SKM-1 treated with dmso at 0.1 percent for 144 hours (cell line): ENCODE measurements around the gene ADIPOR2.
"Not testable (repeated sequence)": the region's sequence is repeated elsewhere in the genome, so short reads cannot be mapped to it uniquely, and the experiment has no call there.

Source experiments
- DNase-seq: peaks from one replicate; lab custom pipeline; 2025; ENCODE audit not compliant: unreplicated experiment; lab: John Stamatoyannopoulos, UW

The ADIPOR2 gene

DNA sequence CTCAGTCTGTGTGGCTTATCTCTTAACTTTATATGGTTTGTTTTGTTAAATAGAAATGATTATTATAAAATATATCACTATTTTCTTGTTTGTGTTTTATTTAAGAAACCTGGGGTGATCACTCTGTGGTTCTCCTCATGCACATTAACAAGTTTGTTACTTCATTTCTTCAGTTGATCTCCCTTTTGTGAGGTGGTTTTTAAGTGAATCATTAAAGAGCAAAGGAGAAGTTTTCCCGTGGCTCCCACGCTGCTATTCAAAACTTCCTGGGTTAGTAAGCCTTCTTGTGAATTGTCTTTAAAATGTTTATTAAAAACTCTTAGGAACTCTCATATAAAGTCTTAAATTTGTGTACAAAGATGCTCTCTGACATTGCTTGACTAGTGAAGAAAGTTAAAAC is 11.8 kb downstream of the ADIPOR2 start:
- no peak for DNase-seq

DNA sequence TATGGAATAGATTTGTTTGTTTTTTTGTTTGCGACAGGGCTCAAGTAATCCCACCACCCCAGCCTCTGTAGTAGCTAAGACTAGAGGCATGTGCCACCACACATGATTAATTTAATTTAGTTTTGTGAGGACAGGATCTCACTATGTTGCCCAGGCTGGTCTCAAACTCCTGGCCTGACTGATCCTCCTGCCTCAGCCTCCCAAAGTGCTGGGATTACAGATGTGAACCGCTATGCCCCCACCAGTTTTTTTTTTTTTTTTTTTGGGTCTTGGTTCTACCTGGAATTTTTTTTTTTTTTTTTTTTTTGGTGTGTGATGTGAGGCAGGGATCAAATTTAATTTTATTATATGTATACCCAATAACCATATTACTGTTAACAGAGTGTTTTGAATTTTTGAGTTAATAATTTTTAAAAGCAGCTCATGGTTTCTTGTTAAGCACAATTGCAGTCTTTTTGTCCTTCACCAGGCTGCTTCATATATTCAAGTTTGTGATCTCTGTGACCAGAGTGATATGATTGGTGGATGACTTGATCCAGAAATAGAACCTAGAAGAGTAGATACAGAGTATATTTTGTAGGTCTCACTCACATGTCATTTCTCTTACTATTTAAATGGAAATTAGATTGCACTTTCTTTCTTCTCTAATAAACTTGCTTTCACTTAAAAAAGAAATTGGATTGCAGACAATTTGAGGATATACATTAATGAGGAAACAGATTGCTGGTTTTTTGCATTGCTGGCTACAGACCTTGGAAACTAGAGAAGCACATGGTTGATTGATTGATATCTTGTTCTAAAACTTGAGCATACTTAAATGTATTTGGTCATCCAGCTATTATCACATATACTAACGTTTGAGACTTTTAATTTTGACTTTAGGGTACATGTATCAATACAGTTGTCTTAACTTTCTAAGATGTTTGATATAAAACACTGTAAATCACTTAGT is 13.2 kb downstream of the ADIPOR2 start:
- DNase-seq = no peak

DNA sequence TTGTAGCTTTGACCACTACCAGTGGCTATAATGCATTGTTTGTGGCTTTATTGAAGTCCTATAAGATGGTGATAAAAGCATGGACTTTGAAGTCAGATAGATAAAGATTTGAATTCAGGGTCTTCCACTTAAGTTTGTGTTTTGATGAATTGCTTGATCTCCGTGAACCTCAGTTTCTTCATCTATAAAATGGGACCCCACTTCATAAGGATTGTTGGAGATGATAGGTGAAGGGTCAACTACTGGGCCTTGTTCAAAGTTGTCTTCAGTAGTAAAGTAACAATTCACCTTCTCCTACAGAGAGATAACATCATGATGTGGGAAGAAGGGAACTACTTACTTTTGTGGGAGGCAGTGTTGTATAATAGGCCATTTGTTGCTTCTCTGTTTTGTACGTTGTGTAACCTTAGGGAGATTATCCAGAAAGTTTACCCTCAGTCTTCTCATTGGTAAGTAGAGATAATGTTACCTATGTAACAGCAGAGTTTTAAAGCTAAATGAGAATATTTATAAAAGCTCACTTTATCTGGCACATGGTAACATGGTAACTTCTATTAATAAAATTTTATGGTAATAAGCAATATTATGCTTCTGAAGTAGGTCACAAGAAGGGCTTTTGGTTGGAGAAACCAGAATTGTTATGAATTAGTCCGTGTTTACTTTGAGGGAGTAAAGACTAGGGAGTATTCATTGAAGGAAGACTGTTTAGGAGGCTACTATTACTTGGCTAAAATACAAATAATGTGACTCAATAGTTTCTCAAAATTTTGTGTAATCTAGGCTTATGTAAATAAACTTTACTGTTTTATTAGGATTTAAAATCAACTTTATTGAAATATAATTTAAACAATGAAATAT is 15.1 kb downstream of the ADIPOR2 start:
- no peak for DNase-seq

DNA sequence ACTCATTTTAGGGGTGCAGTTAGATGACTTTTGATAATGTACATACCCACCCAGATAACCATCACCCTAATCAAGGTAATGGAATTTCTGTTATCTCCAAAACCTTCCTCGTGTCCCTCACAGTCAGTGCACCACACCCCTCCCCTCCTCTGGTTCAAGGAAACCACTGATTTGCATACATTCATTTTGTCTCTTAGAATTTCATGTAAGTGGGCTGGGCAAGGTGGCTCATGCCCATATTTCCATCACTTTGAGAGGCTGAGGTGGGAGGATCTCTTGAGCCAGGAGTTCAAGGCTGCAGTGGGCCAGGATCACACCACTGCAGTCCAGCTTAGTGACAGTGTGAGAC is 15.7 kb downstream of the ADIPOR2 start:
- DNase-seq = no peak

DNA sequence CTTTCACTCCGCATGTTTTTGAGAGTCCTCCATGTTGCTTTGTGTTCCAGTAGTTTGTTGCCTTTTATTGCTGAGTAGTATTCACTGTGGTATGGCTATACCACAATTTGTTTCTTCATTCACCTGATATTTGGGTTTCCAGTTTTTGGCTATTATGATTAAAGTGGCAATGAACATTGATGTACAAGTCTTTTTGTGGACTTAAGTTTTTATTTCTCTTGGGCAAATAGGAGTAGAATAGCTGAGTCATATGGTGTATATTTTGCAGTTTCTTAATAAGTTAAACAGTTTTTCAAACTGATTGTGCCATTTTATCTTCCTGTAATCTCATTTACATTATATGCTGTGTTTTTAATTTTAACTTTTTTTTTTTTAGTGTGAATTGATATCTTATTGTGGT is 16.2 kb downstream of the ADIPOR2 start:
- DNase-seq = no peak

DNA sequence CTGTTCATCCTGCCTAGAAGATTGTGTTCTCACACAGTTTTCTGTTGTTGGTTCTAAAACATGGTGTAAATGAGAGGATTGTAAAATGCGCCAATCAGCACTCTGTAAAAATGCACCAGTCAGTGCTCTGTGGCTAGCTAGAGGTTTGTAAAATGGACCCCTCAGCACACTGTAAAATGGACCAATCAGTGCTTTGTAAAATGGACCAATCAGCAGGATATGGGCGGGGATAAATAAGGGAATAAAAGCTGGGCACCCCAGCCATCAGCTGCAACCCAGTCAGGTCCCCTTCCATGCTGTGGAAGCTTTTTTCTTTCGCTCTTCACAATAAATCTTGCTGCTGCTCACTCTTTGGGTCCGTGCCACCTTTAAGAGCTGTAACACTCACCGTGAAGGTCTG is 19.1 kb downstream of the ADIPOR2 start:
- DNase-seq = not testable (repeated sequence)

DNA sequence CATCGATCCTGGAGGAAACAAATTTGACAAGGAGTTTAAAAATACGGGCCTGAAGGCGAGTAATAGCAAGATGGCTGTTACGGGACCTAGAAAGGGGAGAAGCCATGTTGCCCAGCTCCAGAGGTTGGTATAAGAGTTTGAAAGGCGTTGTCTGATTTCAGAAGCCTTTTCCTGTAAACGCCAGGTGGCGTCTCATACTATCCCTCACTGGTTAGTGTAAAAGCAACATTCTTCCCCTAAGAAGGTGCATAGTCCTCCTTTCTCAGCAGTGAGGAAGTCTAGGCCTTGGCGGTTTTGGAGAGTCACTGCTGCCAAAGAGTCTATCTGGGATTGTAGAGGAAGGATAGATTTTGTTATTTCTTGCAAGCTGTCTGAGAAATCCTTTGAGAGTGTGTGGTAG is 20.0 kb downstream of the ADIPOR2 start:
- not testable (repeated sequence) for DNase-seq

DNA sequence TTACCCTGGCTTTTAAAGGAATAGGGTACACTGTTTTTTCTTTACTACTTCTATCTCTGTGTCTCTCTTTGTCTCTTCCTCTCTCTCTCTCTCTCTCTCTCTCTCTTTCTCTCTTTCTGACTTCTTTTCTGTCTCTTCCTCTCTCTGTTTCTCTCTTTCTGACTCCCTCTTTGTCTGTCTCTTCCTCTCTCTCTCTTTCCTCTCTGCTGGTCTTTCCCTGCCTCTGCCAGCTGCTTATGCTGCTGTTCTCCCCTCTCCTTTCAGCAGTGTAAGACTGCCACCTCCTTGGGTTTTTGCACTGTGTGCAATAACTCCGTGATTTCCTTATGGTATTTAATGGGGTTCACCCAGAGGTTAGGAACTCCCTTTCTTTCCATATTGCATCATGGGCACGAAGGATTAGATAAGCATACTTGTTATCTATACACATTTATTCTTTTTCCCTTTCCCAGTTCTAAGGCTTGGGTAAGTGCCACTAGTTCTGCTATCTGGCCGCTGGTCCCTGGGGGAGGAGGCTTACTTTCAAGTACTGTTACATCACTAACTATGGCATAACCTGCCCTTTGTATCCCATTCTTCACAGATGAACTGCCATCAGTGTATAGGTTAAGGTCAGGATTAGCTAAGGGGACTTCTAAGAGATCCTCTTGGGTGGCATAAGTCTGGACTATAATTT is 20.8 kb downstream of the ADIPOR2 start:
- peak; percentile 15 for DNase-seq

DNA sequence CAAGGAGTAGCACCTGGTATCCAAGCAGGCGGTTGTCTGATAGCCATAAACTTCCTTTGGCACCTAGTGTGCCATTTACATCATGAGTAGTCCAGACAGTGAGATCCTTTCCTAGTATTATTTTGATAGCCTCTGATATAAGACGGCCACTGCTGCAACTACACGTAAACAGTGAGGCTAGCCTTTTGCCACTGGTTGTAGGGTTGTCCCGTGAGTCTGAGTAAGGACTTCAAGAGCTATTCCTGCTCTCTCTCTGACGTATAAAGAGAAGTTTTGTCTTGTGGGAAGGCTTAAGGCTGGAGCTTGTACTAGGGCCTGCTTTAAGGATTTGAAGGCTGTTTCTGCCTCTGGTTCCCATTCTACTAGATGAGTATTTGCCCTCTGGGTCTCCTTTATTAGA is 21.4 kb downstream of the ADIPOR2 start:
- not testable (repeated sequence) for DNase-seq

DNA sequence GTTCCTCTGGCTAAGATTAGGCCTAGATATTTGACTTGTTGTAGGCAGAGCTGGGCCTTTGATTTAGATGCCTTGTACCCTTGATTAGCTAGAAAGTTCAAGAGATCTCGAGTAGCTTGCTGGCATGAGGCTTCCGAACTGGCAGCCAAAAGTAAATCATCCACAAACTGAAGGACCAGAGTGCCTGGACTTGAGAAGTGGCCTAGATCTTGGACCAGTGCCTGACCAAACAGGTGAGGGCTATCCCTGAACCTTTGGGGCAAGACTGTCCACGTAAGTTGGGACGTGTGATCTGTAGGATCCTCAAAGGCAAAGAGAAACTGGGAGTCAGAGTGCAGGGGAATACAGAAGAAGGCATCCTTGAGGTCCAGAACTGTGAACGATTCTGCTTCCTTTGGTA is 22.0 kb downstream of the ADIPOR2 start:
- not testable (repeated sequence) for DNase-seq

DNA sequence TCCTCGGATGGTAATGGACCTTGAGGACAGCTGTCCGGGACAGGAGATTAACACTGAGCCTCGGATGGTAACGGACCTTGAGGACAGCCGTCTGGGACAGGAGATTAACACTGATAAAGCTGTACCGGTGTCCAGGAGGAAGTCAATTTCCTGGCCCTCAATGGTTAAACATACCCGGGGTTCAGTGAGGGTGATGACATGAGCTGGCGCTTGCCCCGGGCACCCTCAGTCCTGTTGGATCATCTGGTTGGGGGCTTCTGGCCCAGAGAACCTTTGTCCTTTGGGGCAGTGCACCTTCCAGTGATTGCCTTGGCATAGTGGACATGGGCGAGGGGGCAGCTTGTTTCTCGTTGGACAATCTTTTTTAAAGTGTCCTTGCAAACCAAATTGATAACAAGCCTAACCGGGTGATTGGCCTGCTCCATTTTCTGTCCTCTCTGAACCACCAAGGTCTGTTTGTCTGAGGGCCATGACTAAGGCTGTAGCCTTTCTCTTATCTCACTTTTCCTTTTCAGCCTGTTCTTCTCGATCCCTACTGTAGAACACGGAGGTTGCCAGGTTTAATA is 23.0 kb downstream of the ADIPOR2 start:
- not testable (repeated sequence) for DNase-seq

DNA sequence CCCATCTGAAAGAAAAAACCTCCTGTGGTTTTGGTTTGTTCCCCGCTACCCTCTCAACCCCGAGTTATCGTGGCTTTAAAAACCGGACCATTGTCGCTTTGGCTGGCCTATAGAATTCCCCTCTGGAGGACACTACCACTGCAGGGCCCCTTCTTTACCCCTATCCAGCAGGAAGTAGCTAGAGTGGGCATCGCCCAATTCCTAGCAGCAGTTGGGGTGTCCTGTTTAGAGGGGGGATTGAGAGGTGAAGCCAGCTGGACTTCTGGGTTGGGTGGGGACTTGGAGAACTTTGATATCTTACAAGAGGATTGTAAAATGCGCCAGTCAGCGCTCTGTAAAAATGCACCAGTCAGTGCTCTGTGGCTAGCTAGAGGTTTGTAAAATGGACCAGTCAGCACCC is 24.6 kb downstream of the ADIPOR2 start:
- not testable (repeated sequence) for DNase-seq

DNA sequence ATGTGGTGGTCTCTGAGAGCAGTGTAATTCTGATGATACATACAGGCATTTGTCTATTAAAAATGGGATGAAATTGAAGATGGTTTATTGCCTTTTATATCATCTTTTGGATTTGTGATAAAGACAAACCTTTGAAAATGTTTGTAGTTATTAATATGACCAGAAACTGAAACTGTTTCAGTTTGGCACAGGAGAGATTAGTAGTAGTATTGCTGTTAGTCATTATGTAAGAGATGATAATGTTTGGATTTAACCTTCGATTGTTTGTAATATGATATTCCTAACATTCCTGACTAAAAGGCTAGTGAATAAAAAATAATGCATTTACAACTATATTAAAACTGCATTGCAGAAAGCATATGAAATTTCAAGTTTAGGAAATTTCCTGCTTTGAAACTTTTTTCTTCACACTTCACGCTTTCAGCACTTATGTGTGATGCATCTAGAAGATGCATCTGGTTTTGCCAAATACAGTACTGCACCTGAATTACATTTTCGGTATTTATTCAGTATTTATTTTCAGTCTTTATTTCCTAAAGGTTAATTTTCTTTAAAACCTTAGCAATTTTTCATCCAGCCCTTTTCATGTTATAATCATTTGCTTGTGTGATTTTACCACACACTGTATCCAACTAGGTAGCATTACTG is 25.5 kb downstream of the ADIPOR2 start:
- no peak for DNase-seq

DNA sequence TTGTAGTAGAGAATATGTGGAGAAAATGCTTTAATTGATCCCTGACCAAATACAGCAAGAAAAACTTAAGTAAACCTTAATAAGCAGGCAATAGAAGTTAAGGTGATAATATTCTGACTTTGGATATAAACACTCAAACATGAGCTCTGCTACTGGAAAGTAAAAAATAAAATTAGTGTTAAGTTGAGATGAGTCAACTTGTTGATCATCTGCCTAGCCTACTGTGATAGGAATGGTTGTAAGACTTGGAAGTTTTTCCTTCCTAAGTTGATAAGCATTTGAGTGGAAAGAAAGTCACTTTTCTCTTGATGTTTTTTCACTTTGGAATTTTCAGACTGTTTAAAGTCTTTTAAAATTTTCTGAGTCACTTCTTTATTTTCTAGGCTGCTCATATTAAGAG is 26.0 kb downstream of the ADIPOR2 start:
- DNase-seq = no peak

DNA sequence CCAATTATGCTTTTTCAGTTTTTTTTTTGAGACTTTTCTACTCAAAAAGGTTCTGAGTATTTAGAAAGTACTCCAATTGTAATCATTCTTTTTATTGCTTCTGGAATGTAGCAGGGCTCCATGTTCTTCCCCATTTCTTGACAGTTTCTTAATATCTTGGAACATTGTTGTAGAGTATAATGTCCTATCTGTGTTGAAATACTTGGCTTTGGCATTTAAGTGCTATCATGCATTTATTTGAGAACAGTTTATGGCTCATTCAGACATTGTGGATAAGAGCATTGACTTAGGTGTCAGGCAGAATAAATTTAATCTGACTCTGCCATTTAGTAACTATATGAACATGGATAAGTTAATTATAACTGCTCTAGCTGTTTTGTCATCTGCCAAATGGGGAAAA is 28.3 kb downstream of the ADIPOR2 start:
- DNase-seq = no peak

DNA sequence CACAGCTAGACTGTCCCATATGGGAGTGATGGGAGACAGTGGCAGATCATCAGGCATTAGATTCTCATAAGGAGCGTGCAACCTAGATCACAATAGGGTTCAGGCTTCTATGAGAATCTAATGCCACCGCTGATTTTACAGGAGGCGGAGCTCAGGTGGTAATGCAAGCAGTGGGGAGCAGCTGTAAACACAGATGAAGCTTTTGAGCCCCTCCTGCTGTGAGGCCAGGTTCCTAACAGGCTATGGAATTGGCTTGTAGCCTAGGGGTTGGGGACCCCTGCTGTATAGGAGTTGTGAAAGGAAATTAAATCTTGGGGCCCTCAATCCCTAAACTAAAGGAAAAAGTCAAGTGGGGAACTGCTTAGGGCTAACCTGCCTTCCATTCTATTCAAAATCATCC is 29.6 kb downstream of the ADIPOR2 start:
- no peak for DNase-seq

DNA sequence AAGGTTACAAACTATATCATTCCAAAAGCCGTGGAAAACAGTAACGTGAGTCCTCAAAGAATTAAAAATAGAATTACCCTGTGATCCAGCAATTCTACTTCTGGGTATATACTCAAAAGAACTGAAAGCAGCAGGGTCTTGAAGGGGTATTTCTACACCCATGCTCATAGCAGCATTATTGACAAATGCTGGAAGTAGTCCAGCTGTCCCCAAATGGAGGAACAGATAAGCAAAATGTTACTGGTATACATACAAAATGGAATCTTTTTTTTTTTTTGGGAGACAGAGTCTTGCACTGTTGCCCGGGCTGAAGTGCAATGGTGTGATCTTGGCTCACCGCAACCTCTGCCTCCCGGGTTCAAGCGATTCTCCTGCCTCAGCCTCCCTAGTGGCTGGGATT is 32.9 kb downstream of the ADIPOR2 start:
- DNase-seq = no peak

DNA sequence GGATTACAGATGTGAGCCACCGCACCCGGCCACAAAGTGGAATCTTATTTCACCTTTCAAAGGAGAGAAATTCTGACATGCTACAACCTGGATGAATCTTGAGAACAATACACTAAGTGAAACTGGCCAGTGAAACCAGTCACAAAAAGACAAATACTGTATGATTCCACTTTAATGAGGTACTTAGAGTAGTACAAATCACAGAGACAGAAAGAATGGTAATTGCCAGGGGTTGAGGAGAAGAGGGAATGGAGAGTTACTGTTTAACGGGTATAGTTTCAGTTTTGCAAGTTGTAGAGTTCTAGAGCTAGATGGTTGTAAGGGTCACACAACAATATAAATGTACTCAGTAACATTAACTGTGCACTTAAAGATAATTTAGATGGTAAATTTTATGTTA is 33.4 kb downstream of the ADIPOR2 start:
- no peak for DNase-seq

DNA sequence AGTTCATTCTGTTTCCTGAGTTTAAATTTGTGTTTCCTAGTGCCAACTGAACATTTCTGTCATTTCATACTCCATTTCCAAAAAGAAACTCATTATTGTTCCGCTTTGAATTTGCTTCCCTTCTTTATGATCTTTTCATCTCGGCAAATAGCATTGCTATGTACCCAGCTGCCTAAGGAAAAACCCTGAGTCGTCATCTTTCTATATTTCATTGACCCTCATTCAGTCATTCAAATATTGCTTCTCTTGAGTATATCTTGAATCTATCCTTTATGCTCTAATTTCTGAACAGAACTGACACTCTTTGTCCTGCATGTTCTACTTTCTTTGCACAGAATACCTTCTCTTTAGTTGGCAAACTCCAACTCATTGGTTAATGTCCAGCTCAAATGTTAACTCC is 35.9 kb downstream of the ADIPOR2 start:
- no peak for DNase-seq

DNA sequence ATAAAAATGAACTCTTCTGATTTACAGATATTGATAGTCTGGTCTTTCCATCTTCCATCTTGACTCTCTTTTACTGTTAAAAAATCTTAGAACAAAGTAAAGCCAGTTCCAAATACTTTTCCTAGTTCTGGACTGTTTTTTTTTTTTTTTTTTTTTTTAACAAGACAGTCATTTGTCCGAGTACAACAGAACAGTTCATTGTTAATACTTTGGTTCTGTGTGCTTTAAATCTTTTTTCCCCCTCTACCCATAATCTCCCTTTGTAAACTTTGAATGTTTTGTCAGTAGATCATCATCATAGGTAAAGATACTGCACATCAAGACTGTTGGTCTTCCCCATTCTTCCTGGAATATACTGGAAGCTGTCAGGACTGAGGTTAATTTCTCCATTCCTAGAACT is 38.0 kb downstream of the ADIPOR2 start:
- DNase-seq = no peak
